ENCODE results near the gene CCDC61. TPM values are rescaled to one million over a fixed set of nuclear protein-coding genes. Genes with fewer than 3 reads are reported as not detected.

Gene CCDC61
- total and polyA plus RNA-seq, 2 of the 8 experiments (the other 6 are each of a cell fraction or from before 2014, with no cell fraction given): 7.8 to 17.4 TPM

GRCh38 chr19:46049597-46049996 lies 54.3 kb downstream of the CCDC61 start (continued):
- TF ChIP-seq JUN (IDR thresholded peaks at IDR 0.05; ENCODE audit: low read depth, low read length): no peak
- TF ChIP-seq PHF8 (conservative IDR thresholded peaks at IDR 0.05; ENCODE audit: low read depth, low read length): no peak
- no peak for TF ChIP-seq TCF12 (IDR thresholded peaks at IDR 0.05; ENCODE audit: low read depth, low read length)
- TF ChIP-seq KDM4A (IDR thresholded peaks at IDR 0.05; ENCODE audit: low read depth, low read length, severe bottlenecking): no peak
- no peak for TF ChIP-seq SP4 (IDR thresholded peaks at IDR 0.05; ENCODE audit: low read length)
- peak; percentile 27 to 57 for TF ChIP-seq RAD21 (IDR thresholded peaks at IDR 0.05 in 1 of 2, conservative IDR thresholded peaks at IDR 0.05 in 1 of 2; ENCODE audit: low read depth in 2 of 2, low read length in 2 of 2)
- TF ChIP-seq RNF2 (IDR thresholded peaks at IDR 0.05; ENCODE audit: borderline replicate concordance, low read depth, low read length, missing control alignments, poor library complexity, severe bottlenecking): no peak
- TF ChIP-seq GTF2F1 (IDR thresholded peaks at IDR 0.05; ENCODE audit: borderline replicate concordance, low read depth, low read length): no peak
- no peak for TF ChIP-seq SIN3A (conservative IDR thresholded peaks at IDR 0.05 in 1 of 2, IDR thresholded peaks at IDR 0.05 in 1 of 2; ENCODE audit: low read depth in 1 of 2, low read length in 2 of 2)
- no peak for TF ChIP-seq POLR2AphosphoS5 (IDR thresholded peaks at IDR 0.05; ENCODE audit: low read depth, low read length)
- TF ChIP-seq BACH1 (IDR thresholded peaks at IDR 0.05; ENCODE audit: low read length): no peak
- peak; percentile 32 for TF ChIP-seq TAF7 (optimal IDR thresholded peaks at IDR 0.05; ENCODE audit: borderline replicate concordance, low read depth, low read length)
- TF ChIP-seq NANOG (IDR thresholded peaks at IDR 0.05; ENCODE audit: insufficient read depth, low read depth, low read length, poor library complexity, severe bottlenecking): no peak
- no peak for TF ChIP-seq KDM5A (IDR thresholded peaks at IDR 0.05; ENCODE audit: low read length)
- TF ChIP-seq POU5F1 (IDR thresholded peaks at IDR 0.05; ENCODE audit: low read depth, low read length): 0 out of 2 replicates have a peak, but pooled peaks have one; percentile 23
- TF ChIP-seq RBBP5 (IDR thresholded peaks at IDR 0.05; ENCODE audit: borderline replicate concordance, low read depth, low read length): no peak
- no peak for TF ChIP-seq CHD1 (IDR thresholded peaks at IDR 0.05; ENCODE audit: low read depth, low read length)
- TF ChIP-seq RXRA (IDR thresholded peaks at IDR 0.05; ENCODE audit: insufficient read depth, low read depth, low read length): 0 out of 2 replicates have a peak, but pooled peaks have one; percentile 12
- peak; percentile 28; the same call in 1 of the 2 replicates for TF ChIP-seq TAF1 (IDR thresholded peaks at IDR 0.05; ENCODE audit: low read depth, low read length)
- peak; percentile 77 to 89 (median 82) for TF ChIP-seq CTCF (IDR thresholded peaks at IDR 0.05; ENCODE audit: control extremely low read depth in 1 of 3, insufficient read depth in 1 of 3, low read depth in 1 of 3, low read length in 3 of 3)
- TF ChIP-seq SUZ12 (IDR thresholded peaks at IDR 0.05; ENCODE audit: low read length): no peak
- no peak for TF ChIP-seq BCL11A (IDR thresholded peaks at IDR 0.05; ENCODE audit: low read depth in 2 of 2, low read length in 2 of 2)
- TF ChIP-seq SP1 (IDR thresholded peaks at IDR 0.05; ENCODE audit: low read depth, low read length): no peak

All from H1 (cell line).